IPS DF 19.7 (cell line): ENCODE data around the gene FBH1.
"Not testable (repeated sequence)": the region's sequence is repeated elsewhere in the genome, so short reads cannot be mapped to it uniquely, and the experiment has no call there.

Experiments used
- DNase-seq: peaks from one replicate; pipeline ENCODE4 v3.0.0-alpha.2; 2013; ENCODE audit warnings: low read depth, low spot score

The FBH1 gene

GRCh38 chr10:5959581-5960069 lies 69.6 kb downstream of the FBH1 start:
- DNase-seq, result no peak

GRCh38 chr10:5960070-5960972 lies 70.3 kb downstream of the FBH1 start:
- no peak for DNase-seq

DNA sequence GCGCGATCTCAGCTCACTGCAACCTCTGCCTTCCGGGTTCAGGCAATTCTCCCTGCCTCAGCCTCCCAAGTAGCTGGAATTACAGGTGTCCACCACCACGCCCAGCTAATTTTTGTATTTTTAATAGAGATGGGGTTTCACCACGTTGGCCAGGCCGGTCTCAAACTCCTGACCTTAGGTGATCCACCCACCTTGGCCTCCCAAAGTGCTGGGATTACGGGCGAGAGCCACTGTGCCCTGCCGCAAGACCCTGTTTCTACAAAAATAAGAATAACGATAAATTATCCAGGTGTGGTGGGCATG lies 70.9 kb downstream of the FBH1 start:
- not testable (repeated sequence) for DNase-seq

GRCh38 chr10:5961405-5962100 lies 71.5 kb downstream of the FBH1 start:
- no peak for DNase-seq

DNA sequence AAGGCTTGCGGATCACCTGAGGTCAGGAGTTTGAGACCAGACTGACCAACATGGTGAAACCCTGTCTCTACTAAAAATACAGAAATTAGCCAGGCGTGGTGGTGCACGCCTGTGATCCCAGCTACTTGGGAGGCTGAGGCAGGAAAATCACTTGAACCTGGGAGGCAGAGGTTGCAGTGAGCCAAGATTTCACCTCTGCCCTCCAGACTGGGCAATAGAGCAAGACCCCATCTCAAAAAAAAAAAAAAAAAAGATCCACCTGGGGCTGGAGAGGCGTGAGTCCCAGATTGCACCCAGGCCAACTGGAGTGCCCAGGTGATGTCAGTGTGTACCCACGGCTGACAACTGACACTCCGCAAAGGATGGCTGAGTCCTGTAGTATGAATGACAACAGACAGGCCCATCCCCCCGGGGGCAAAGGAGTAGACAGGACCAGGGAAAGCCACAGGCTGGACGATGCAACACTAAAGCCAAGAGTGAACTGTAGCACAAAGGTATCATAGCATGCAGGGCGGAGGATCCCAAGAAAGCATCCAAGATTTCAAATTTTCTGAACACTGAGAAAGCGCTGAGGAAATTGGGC lies 72.4 kb downstream of the FBH1 start:
- DNase-seq, result not testable (repeated sequence)

- no peak for DNase-seq
These were observed 73.0 kb downstream of the FBH1 start for GRCh38 chr10:5963071-5963470.

DNA sequence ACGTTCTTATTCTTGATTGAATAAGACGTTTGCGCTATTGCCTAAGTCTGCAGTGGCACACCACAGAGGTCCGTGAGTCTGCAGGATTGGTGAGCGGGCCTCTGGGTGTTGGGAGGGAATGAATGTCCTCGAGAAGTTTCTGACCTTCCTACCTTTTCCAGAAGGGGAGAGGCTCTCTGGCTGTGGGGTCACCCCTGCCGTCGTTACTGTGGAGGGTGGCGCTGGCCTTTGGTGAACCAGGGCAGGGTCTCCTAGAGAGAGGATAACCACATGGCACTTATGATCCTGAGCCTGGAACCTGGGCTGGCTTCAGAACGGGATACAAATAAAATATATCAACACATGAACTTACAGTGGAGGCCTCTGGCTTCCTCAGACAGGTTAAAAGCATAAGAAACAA lies 73.5 kb downstream of the FBH1 start:
- no peak for DNase-seq

GRCh38 chr10:5964736-5965135 lies 74.7 kb downstream of the FBH1 start:
- DNase-seq, result no peak

- DNase-seq, result no peak
These were observed 75.2 kb downstream of the FBH1 start for GRCh38 chr10:5965266-5965665.

- no peak for DNase-seq
These were observed 78.1 kb downstream of the FBH1 start for GRCh38 chr10:5968037-5968680.

GRCh38 chr10:5968681-5969453 lies 78.8 kb downstream of the FBH1 start:
- no peak for DNase-seq

GRCh38 chr10:5970066-5970465 lies 80.0 kb downstream of the FBH1 start:
- no peak for DNase-seq

GRCh38 chr10:5970527-5970926 lies 80.5 kb downstream of the FBH1 start:
- no peak for DNase-seq

GRCh38 chr10:5971315-5971832 lies 81.3 kb downstream of the FBH1 start:
- DNase-seq, result no peak

GRCh38 chr10:5971886-5972285 lies 81.8 kb downstream of the FBH1 start:
- no peak for DNase-seq

GRCh38 chr10:5973069-5973468 lies 83.0 kb downstream of the FBH1 start:
- DNase-seq, result no peak

DNA sequence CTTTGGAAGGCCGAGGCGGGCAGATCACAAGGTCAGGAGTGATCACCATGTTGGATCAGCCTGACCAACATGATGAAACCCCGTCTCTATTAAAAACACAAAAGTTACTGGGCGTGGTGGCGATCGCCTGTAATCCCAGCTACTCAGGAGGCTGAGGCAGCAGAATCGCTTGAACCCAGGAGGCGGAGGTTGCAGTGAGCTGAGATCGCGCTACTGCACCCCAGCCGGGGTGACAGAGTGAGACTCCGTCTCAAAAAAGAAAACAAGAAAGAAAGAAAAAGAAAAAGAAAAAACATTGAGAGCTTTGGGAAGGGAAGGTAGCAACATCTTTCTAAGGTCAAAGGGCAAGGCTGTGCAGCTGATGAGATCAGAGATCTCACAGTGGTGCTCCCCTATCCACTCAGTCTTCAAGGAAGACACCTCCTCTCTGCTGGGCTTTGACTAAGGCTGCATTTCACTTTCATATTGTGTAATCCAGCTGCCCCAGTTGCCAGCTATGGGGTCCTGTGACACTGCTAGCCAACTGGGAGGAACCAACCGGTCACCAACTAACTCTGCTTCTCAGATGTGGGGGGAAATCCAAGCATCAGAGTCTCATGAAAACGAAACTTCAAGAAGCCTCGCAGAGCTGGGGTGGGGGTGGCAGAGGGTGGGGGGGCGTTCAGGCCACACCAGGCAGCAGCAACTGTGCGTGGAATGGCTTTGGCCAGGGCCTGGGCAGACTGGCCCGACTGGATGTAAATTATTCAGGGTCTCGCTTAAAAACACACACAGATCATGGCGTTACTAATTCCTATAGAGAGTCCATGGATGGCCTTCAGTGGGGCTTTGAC lies 85.8 kb downstream of the FBH1 start:
- DNase-seq, result no peak

- no peak for DNase-seq
These were observed 86.7 kb downstream of the FBH1 start for GRCh38 chr10:5976512-5977470.
